PC-9 (cell line): ENCODE measurements around the gene LRP10. TPM values are rescaled to one million over a fixed set of nuclear protein-coding genes. Genes with fewer than 3 reads are reported as not detected.

Experiments used
- BruUV-seq: library from RNA; stranded (reverse); fragments of 400-500 nt; replicated peaks from 2 replicates; lab custom pipeline; 2021; lab: Mats Ljungman, UMichigan
- CTCF ChIA-PET: fragments of 300-600 bp; sonication (Branson Sonifier 250); formaldehyde crosslinking; loops from one replicate; lab custom pipeline; 2022; ENCODE audit warnings: antibody characterized with exemption; lab: Charles Lee
- POLR2A ChIA-PET: fragments of 300-600 bp; sonication (Branson Sonifier 250); formaldehyde crosslinking; loops from one replicate; lab custom pipeline; 2022; ENCODE audit warnings: antibody characterized with exemption; ENCODE audit not compliant: unreplicated experiment; lab: Charles Lee
- DNase-seq, 2 experiments: peaks; one replicate each; pipeline versions ENCODE4 v3.0.0 to v3.0.0-alpha.2; 2015 to 2022; ENCODE audit warnings: mixed read lengths in 1 of 2
- H2AFZ ChIP-seq: fragments of 200-600 bp; sonication (generic); 2 replicates; pipeline ENCODE4 v1.8.1; 2017; ENCODE audit warnings: antibody characterized with exemption
- H3F3A ChIP-seq: fragments of 200-600 bp; sonication (generic); 2 replicates; pipeline ENCODE4 v1.8.1; 2017; ENCODE audit warnings: antibody characterized with exemption, mild to moderate bottlenecking, low read depth; ENCODE audit not compliant: insufficient read depth
- H3K27ac ChIP-seq: fragments of 200-600 bp; sonication (generic); 2 replicates; pipeline ENCODE4 v1.6.1; 2016; ENCODE audit warnings: mixed run types
- H3K27me3 ChIP-seq: fragments of 200-600 bp; sonication (generic); 2 replicates; pipeline ENCODE4 v1.6.1; 2016; ENCODE audit warnings: low read depth, mixed run types; ENCODE audit not compliant: insufficient read depth
- H3K36me3 ChIP-seq: fragments of 200-600 bp; sonication (generic); 2 replicates; pipeline ENCODE4 v1.6.1; 2016; ENCODE audit warnings: low read depth, mixed run types
- H3K4me1 ChIP-seq: fragments of 200-600 bp; sonication (generic); replicated peaks from 2 replicates; pipeline ENCODE4 v1.6.1; 2016; ENCODE audit warnings: mixed run types; ENCODE audit not compliant: insufficient read depth
- H3K4me2 ChIP-seq: fragments of 200-600 bp; sonication (generic); 2 replicates; pipeline ENCODE4 v1.6.1; 2017; ENCODE audit warnings: mixed run types
- H3K4me3 ChIP-seq: fragments of 200-600 bp; sonication (generic); 2 replicates; pipeline ENCODE4 v1.6.1; 2016; ENCODE audit warnings: mixed run types
- H3K79me2 ChIP-seq: fragments of 200-600 bp; sonication (generic); 2 replicates; pipeline ENCODE4 v1.6.1; 2017; ENCODE audit warnings: low read depth, mixed run types
- H3K9me2 ChIP-seq: fragments of 200-600 bp; sonication (generic); 2 replicates; pipeline ENCODE4 v1.8.1; 2017; ENCODE audit warnings: mild to moderate bottlenecking; ENCODE audit not compliant: insufficient read depth
- H3K9me3 ChIP-seq: fragments of 200-600 bp; sonication (generic); 2 replicates; pipeline ENCODE4 v1.8.1; 2016; ENCODE audit warnings: low read depth; ENCODE audit not compliant: insufficient read depth
- H4K20me1 ChIP-seq: fragments of 200-600 bp; sonication (generic); 2 replicates; pipeline ENCODE4 v1.8.1; 2017; ENCODE audit not compliant: insufficient read depth
- CTCF ChIP-seq: fragments of 200-600 bp; sonication (generic); conservative IDR thresholded peaks from 2 replicates; pipeline ENCODE4 v1.6.1; 2017; ENCODE audit warnings: mixed run types, antibody characterized with exemption, mild to moderate bottlenecking, moderate library complexity
- EZH2 ChIP-seq: fragments of 200-600 bp; sonication (generic); IDR thresholded peaks from 2 replicates; pipeline ENCODE4 v1.8.0; 2017; ENCODE audit warnings: antibody characterized with exemption, low read depth
- intact Hi-C: fragments of 100-400 bp; cut with micrococcal nuclease; formaldehyde crosslinking; loops from one replicate; pipeline ENCODE4 v1.10.0; 2022; ENCODE audit not compliant: unreplicated experiment
- total RNA-seq: library from RNA; stranded (reverse); gene quantifications from 2 replicates; pipeline ENCODE4 v1.2.3, GENCODE V29; 2021

The LRP10 gene
- total RNA-seq, 1 experiment from 2014 or later = 61.6 TPM

GRCh38 chr14:22897357-22897756, 25.8 kb downstream of the LRP10 start:
- H3F3A ChIP-seq = peaks cover 16% of the 10 kb centered on the region; the same call in 1 of the 2 replicates
- no peaks in the 10 kb centered on the region for H3K4me1 ChIP-seq
- no peaks in the 10 kb centered on the region for H3K79me2 ChIP-seq
- no peak overlapping the region for H3K4me2 ChIP-seq
- no peak overlapping the region for H2AFZ ChIP-seq
- no peaks in the 10 kb centered on the region for H3K27me3 ChIP-seq
- no peak for DNase-seq
- H4K20me1 ChIP-seq = no peaks in the 10 kb centered on the region
- BruUV-seq = no TSS peak
- TF ChIP-seq EZH2 (no peak), CTCF (no peak)
- intact Hi-C loops = no loop called here
- H3K36me3 ChIP-seq = peaks cover 3% of the 10 kb centered on the region; the same call in 1 of the 2 replicates
- no peak overlapping the region for H3K4me3 ChIP-seq
- CTCF ChIA-PET = no interaction called here
- POLR2A ChIA-PET = interaction anchor here (0.5 kb wide), 1 partner anchor 16 kb away, joined by 11 read pairs; no protein-coding TSS in a partner anchor
- no peak overlapping the region for H3K27ac ChIP-seq
- H3K9me2 ChIP-seq = no peaks in the 10 kb centered on the region
- no peaks in the 10 kb centered on the region for H3K9me3 ChIP-seq

GRCh38 chr14:22898302-22899090, 27.0 kb downstream of the LRP10 start:
- Histone ChIP-seq H3K79me2 (no peaks in the 10 kb centered on the region), H2AFZ (no peak overlapping the region), H3K4me3 (no peak overlapping the region), H3K27me3 (no peaks in the 10 kb centered on the region), H3K36me3 (peaks cover 3% of the 10 kb centered on the region; the same call in 1 of the 2 replicates), H3K4me1 (peaks cover 8% of the 10 kb centered on the region; the same call in 1 of the 2 replicates), H3K4me2 (no peak overlapping the region), H4K20me1 (no peaks in the 10 kb centered on the region), H3K9me3 (no peaks in the 10 kb centered on the region), H3K27ac (no peak overlapping the region), H3K9me2 (no peaks in the 10 kb centered on the region), H3F3A (peaks cover 24% of the 10 kb centered on the region; the same call in 1 of the 2 replicates)
- ChIA-PET CTCF (no interaction called here), POLR2A (no interaction called here)
- TF ChIP-seq EZH2 = no peak
- TF ChIP-seq CTCF = no peak
- DNase-seq = no peak
- intact Hi-C loops = no loop called here
- BruUV-seq = no TSS peak

GRCh38 chr14:22900081-22900799, 28.7 kb downstream of the LRP10 start:
- Histone ChIP-seq H3K9me3 (no peaks in the 10 kb centered on the region), H3K36me3 (peaks cover 4% of the 10 kb centered on the region; the same call in 1 of the 2 replicates), H3K79me2 (no peaks in the 10 kb centered on the region), H3F3A (peaks cover 30% of the 10 kb centered on the region; the same call in 1 of the 2 replicates), H4K20me1 (no peaks in the 10 kb centered on the region), H3K4me2 (no peak overlapping the region), H3K4me3 (no peak overlapping the region), H2AFZ (no peak overlapping the region), H3K9me2 (no peaks in the 10 kb centered on the region), H3K27me3 (no peaks in the 10 kb centered on the region), H3K27ac (no peak overlapping the region), H3K4me1 (peaks cover 15% of the 10 kb centered on the region)
- TF ChIP-seq EZH2 (no peak), CTCF (peak; percentile 62)
- no TSS peak for BruUV-seq
- DNase-seq = peak; percentile 24 to 41
- intact Hi-C loops = loop anchor here (2.0 kb wide), 1 partner anchor 241 kb away; no protein-coding TSS in a partner anchor
- ChIA-PET CTCF (interaction anchor here (0.6 to 1.6 kb wide), 4 partner anchors 45 to 86 kb away, joined by 3 to 14 read pairs (median 11); no protein-coding TSS in a partner anchor), POLR2A (interaction anchor here (0.6 kb wide), 1 partner anchor 312 kb away, joined by 3 read pairs; the partner anchor contains the start of gene DAD1)
